ENCODE data around the gene DUS2.
"Not testable (repeated sequence)": the region's sequence is repeated elsewhere in the genome, so short reads cannot be mapped to it uniquely, and the experiment has no call there.

Gene DUS2

GRCh38 chr16:67998779-67999688, 24.1 kb upstream of the DUS2 start, which contains the start of gene DPEP2:
Gene DPEP2, minus strand, starts transcription at chr16:67999484. Its CDS starts 6,272 bp downstream, at chr16:67993212.
- peak; percentile 90 for DNase-seq

- DNase-seq, result peak; percentile 77
Measured at GRCh38 chr16:67999985-68000384, 23.1 kb upstream of the DUS2 start.

DNA sequence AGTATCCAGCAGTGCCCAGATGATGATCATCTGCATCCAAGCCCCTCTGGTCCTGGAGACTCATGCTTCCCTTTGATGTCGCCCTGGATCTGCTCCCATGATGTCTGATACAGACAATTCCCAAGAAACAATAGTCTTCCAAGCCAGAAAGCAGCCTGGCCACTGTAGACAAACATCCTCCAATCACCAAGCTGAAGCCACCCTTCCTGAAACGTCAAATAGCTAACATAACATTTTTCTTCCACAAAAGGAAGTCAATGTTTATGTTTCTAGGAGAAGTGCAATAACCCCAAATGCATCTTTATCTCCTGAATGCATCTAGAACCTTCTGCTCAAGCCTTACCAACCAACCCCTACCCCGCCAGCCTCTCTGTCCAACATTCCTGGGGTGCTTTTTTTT, 22.6 kb upstream of the DUS2 start:
- peak; percentile 13 for DNase-seq

DNA sequence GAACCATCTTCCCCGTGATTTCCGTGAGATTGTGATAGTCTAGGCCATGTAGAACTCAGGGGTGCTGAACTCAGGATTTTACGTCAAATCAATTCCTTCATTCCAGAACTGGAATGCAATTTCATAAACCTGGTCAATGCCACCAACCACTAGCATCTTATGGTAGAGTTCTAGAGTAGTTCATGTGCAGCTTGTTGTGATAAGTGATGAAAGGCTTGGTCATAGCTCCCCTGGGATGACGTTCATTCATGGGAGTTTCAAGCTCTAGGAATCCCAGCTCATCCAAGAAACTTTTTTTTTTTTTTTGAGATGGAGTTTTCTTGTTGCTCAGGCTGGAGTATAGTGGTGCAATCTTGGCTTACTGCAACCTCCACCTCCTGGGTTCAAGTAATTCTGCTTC, 20.1 kb upstream of the DUS2 start:
- no peak for DNase-seq

- DNase-seq, result peak; percentile 17
Measured at GRCh38 chr16:68005211-68005610, 17.9 kb upstream of the DUS2 start.

GRCh38 chr16:68005786-68006286, 17.2 kb upstream of the DUS2 start:
- peak; percentile 96 for DNase-seq

GRCh38 chr16:68009157-68009735, 13.8 kb upstream of the DUS2 start:
- no peak for DNase-seq

DNA sequence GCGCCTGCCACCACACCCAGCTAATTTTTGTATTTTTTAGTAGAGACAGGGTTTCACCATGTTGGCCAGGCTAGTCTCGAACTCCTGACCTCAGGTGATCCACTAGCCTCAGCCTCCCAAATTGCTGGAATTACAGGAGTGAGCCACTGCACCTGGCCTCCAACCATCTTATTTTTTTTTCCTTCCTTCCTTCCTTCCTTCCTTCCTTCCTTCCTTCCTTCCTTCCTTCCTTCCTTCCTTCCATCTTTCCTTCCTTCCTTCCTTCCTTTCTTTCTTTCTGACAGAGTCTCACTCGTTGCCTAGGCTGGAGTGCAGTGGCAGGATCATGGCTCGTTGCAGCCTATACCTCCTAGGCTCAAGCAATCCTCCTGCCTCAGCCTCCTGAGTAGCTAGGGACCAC, 13.2 kb upstream of the DUS2 start:
- not testable (repeated sequence) for DNase-seq

- peak; percentile 20 for DNase-seq
Measured at GRCh38 chr16:68013440-68013839, 9.6 kb upstream of the DUS2 start.

DNA sequence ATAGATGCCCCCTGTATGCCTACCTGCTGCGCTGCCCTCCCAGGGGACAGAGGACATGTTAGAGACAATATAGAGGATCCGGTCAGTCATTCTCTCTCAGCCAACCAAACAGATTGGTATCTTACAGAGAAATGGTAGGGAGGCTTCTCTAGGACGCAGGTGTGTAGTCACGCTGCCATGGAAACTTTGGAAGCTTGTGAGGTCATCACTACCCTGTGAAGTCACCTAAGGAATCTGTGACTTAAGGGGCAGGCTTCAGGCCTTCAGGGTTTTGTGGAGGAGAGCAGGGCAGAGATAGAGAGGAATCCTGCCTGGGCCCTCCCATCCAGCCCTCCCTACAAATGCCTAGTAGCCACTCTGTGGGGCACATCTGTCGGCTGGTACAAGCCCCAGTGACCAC, 7.4 kb upstream of the DUS2 start, which contains the start of gene DPEP2NB:
DPEP2NB (minus strand) TSS at position 231 of the 400 bp plus-strand sequence; CDS start at position 90, 141 bp downstream.
- DNase-seq, result no peak

- DNase-seq, result no peak
Measured at GRCh38 chr16:68019167-68019680, 3.9 kb upstream of the DUS2 start.

GRCh38 chr16:68021490-68021889, 1.6 kb upstream of the DUS2 start:
- DNase-seq, result no peak

- DNase-seq, result no peak
Measured at GRCh38 chr16:68022278-68022727, 781 bp upstream of the DUS2 start.

DNA sequence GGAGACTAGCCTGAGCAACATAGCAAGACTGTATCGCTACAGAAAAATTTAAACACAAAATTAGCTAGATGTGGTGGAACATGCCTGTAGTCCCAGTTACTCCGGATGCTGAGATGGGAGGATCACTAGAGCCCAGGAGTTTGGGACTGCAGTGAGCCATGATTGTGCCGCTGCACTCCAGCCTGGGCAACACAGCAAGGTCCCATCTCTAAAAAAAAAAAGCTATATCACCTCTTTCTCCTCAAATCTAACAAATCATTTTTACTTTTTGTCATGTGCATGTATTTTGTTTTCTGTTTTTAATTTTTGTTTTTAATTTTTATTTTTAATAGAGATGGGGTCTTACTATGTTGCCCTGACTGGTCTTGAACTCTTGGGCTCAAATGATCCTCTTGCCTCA, 5.9 kb downstream of the DUS2 start:
- no peak for DNase-seq

GRCh38 chr16:68030108-68030507, 7.0 kb downstream of the DUS2 start:
- DNase-seq, result not testable (repeated sequence)

GRCh38 chr16:68031951-68032350, 8.9 kb downstream of the DUS2 start:
- DNase-seq, result no peak

- DNase-seq, result no peak
Measured at GRCh38 chr16:68033101-68033500, 10.0 kb downstream of the DUS2 start.

GRCh38 chr16:68035227-68035626, 12.1 kb downstream of the DUS2 start:
- DNase-seq, result no peak

DNA sequence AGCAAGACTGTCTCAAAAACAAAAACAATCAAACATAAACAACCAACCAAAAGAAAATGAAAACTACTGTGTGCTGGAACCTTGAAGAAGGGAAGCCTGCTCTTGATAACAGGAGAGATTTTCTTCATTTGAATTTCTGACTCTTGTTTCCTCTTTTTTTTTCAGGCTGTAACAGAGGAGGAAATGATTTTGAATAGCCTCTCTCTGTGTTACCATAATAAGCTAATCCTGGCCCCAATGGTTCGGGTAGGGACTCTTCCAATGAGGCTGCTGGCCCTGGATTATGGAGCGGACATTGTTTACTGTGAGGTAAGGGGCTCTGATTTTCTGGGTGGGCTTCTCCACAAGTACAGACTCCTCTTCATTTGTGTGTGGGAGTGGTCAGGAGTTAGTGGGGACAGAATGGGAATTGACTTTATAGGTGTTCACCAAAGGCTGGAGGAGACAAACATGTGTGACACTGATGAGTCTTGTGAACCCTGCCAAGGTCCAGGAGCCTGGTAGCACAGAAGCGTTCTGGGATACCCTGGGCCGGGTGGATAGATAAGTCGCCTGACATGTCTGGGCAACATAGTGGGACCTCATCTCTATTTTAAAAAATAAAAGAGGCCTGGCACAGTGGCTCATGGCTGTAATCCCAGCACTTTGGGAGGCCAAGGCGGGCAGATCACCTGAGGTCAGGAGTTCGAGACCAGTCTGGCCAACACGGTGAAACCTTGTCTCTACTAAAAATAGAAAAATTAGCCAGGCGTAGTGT, 14.9 kb downstream of the DUS2 start:
- DNase-seq, result peak; percentile 34

DNA sequence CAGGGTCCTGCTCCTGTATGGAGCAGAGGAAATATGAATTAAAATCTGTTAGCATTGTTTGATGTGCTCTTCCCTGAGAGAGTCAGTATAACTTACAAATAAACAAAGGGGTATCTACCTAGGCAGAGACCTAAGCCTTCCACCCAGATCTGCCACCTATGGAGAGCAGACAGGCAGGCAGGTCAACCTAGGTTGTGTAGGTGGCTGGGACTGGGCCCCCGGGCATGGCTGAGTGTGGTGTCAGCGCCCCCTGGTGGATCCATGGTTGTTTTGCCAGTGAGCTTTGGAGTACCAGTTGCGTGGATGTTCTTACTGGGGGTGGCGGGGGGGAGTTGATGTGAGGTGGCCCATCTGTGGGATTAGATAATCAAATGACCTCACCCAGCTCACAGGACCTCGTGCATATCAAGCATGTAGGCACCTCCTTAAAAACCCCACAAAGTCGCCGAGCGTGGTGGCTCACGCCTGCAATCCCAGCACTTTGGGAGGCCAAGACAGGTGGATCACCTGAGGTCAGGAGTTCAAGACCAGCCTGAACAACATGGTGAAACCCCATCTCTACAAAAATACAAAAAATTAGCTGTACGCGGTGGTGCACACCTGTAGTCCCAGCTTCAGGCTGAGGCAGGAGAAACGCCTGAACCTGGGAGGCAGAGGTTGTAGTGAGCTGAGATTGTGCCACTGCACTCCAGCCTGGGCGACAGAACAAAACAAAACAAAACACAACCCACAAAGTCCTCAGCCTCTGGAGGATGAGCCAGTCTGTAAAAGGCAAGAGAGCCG, 17.6 kb downstream of the DUS2 start:
- DNase-seq, result peak; percentile 64

- peak; percentile 86 for DNase-seq
Measured at GRCh38 chr16:68041783-68042182, 18.7 kb downstream of the DUS2 start.

DNA sequence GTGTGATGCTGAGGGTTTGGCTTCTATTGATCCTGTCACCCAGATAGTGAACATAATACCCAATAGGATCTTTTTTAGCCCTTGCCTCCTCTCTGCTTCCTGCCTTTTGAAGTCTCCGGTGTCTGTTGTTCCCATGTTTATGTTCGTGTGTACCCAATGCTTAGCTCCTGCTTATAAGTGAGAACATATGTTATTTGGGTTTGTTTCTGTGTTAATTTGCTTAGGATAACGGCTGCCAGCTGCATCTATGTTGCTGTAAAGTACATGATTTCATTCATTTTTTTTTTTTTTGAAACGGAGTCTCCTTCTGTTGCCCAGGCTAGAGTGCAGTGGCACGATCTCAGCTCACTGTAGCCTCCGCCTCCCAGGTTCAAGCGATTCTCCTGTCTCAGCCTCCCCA, 23.0 kb downstream of the DUS2 start:
- DNase-seq, result no peak
